Caco-2 (cell line): ENCODE results near the gene ADGRL3. TPM values are rescaled to one million over a fixed set of nuclear protein-coding genes. Genes with fewer than 3 reads are reported as not detected.

Experiments used
- BruUV-seq: library from RNA; stranded (reverse); fragments of 400-500 nt; replicated peaks from 2 replicates; lab custom pipeline; 2021; lab: Mats Ljungman, UMichigan
- CTCF ChIA-PET: fragments of 300-600 bp; sonication (Branson Sonifier 250); formaldehyde crosslinking; loops from one replicate; lab custom pipeline; 2022; ENCODE audit warnings: antibody characterized with exemption; lab: Charles Lee
- POLR2A ChIA-PET: fragments of 300-600 bp; sonication (Branson Sonifier 250); formaldehyde crosslinking; loops from one replicate; lab custom pipeline; 2022; ENCODE audit warnings: antibody characterized with exemption; lab: Charles Lee
- DNase-seq, 2 experiments: peaks; one replicate each; pipeline versions ENCODE4 v3.0.0 to v3.0.0-alpha.2; 2020 to 2022
- H3K27me3 ChIP-seq: replicated peaks from 2 replicates; pipeline ENCODE4 v1.6.0; 2011; ENCODE audit warnings: low read length; ENCODE audit not compliant: control insufficient read depth, insufficient read depth
- H3K36me3 ChIP-seq: 2 replicates; pipeline ENCODE4 v1.5.1; 2011; ENCODE audit warnings: low read length; ENCODE audit not compliant: control insufficient read depth, insufficient read depth
- H3K4me1 ChIP-seq: fragments of 250-450 bp; sonication (Bioruptor Pico); 2 replicates; pipeline ENCODE4 v1.5.1; 2020; ENCODE audit warnings: mild to moderate bottlenecking
- H3K4me3 ChIP-seq: 2 replicates; pipeline ENCODE4 v1.5.1; 2011; ENCODE audit warnings: low read depth, mild to moderate bottlenecking, control low read depth, low read length
- H3K9me3 ChIP-seq: fragments of 250-450 bp; sonication (Bioruptor Pico); 2 replicates; pipeline ENCODE4 v1.5.1; 2020; ENCODE audit warnings: mild to moderate bottlenecking, moderate library complexity
- H3K27ac Mint-ChIP-seq: one replicate; pipeline ENCODE4 v1.8.0; 2022; ENCODE audit warnings: mixed read lengths; ENCODE audit not compliant: unreplicated experiment
- H3K27me3 Mint-ChIP-seq: one replicate; pipeline ENCODE4 v1.8.0; 2022; ENCODE audit warnings: mixed read lengths; ENCODE audit not compliant: insufficient read depth, unreplicated experiment
- H3K36me3 Mint-ChIP-seq: one replicate; pipeline ENCODE4 v1.8.0; 2022; ENCODE audit warnings: mild to moderate bottlenecking, mixed read lengths; ENCODE audit not compliant: insufficient read depth, unreplicated experiment
- H3K4me1 Mint-ChIP-seq: one replicate; pipeline ENCODE4 v1.8.0; 2022; ENCODE audit warnings: low read depth, mixed read lengths; ENCODE audit not compliant: unreplicated experiment
- H3K4me3 Mint-ChIP-seq: one replicate; pipeline ENCODE4 v1.8.0; 2022; ENCODE audit warnings: mild to moderate bottlenecking, moderate library complexity, mixed read lengths; ENCODE audit not compliant: unreplicated experiment
- H3K9me3 Mint-ChIP-seq: one replicate; pipeline ENCODE4 v1.8.0; 2022; ENCODE audit warnings: mixed read lengths; ENCODE audit not compliant: unreplicated experiment
- CTCF ChIP-seq, 2 experiments: fragments of 200-600 bp in 1 of 2; IDR thresholded peaks; 1 replicate in 1 of 2; 2 replicates in 1 of 2; pipeline versions ENCODE4 v1.5.1 to v1.8.0; 2011 to 2022; ENCODE audit warnings: antibody characterized with exemption in 1 of 2, control low read depth in 1 of 2, inconsistent platforms in 1 of 2, low read depth in 1 of 2, low read length in 1 of 2, mild to moderate bottlenecking in 1 of 2, moderate library complexity in 1 of 2; ENCODE audit not compliant: insufficient read depth in 1 of 2, severe bottlenecking in 1 of 2, unreplicated experiment in 1 of 2
- intact Hi-C: fragments of 100-400 bp; cut with micrococcal nuclease; formaldehyde crosslinking; loops from one replicate; pipeline ENCODE4 v1.10.0; 2022; ENCODE audit not compliant: unreplicated experiment
- total RNA-seq: library from RNA; stranded (reverse); gene quantifications from 2 replicates; pipeline ENCODE4 v1.2.3, GENCODE V29; 2022

Gene ADGRL3
- total RNA-seq, 1 experiment from 2014 or later: 1.5 TPM

- intact Hi-C loops: no loop called here
- BruUV-seq: no TSS peak
Measured at GRCh38 chr4:61571761-61572559, 371.8 kb downstream of the ADGRL3 start.

GRCh38 chr4:61575796-61576195 lies 375.7 kb downstream of the ADGRL3 start:
- POLR2A ChIA-PET: no interaction called here
- intact Hi-C loops: no loop called here
- no peaks in the 10 kb centered on the region for H3K27me3 ChIP-seq
- no peak for TF ChIP-seq CTCF (IDR thresholded peaks at IDR 0.05; ENCODE audit: insufficient read depth in 1 of 2, low read depth in 1 of 2, low read length in 1 of 2, severe bottlenecking in 1 of 2, unreplicated experiment in 1 of 2)
- H3K4me1 ChIP-seq: no peaks in the 10 kb centered on the region
- no peak overlapping the region for H3K4me3 ChIP-seq
- Mint-ChIP-seq H3K36me3 (no peaks in the 10 kb centered on the region), H3K27ac (no peak overlapping the region), H3K9me3 (no peaks in the 10 kb centered on the region), H3K4me1 (no peaks in the 10 kb centered on the region), H3K27me3 (no peaks in the 10 kb centered on the region), H3K4me3 (no peak overlapping the region)
- no peaks in the 10 kb centered on the region for H3K36me3 ChIP-seq
- BruUV-seq: no TSS peak
- CTCF ChIA-PET: no interaction called here
- no peaks in the 10 kb centered on the region for H3K9me3 ChIP-seq
- no peak for DNase-seq

More at GRCh38 chr4:61571761-61572559, 371.8 kb downstream of the ADGRL3 start:
- Histone ChIP-seq H3K4me3 (no peak overlapping the region), H3K27me3 (no peaks in the 10 kb centered on the region), H3K36me3 (no peaks in the 10 kb centered on the region), H3K4me1 (no peaks in the 10 kb centered on the region), H3K9me3 (no peaks in the 10 kb centered on the region)
- no peak overlapping the region for H3K4me3 Mint-ChIP-seq
- no peaks in the 10 kb centered on the region for H3K27me3 Mint-ChIP-seq
- no peak for DNase-seq
- POLR2A ChIA-PET: no interaction called here
- TF ChIP-seq CTCF (IDR thresholded peaks at IDR 0.05; ENCODE audit: insufficient read depth in 1 of 2, low read depth in 1 of 2, low read length in 1 of 2, severe bottlenecking in 1 of 2, unreplicated experiment in 1 of 2): no peak
- no peak overlapping the region for H3K27ac Mint-ChIP-seq
- no peaks in the 10 kb centered on the region for H3K4me1 Mint-ChIP-seq
- H3K36me3 Mint-ChIP-seq: no peaks in the 10 kb centered on the region
- CTCF ChIA-PET: no interaction called here
- no peaks in the 10 kb centered on the region for H3K9me3 Mint-ChIP-seq

GRCh38 chr4:61579786-61580185 lies 379.7 kb downstream of the ADGRL3 start:
- intact Hi-C loops: no loop called here
- no TSS peak for BruUV-seq
- ChIA-PET CTCF (no interaction called here), POLR2A (no interaction called here)
- no peaks in the 10 kb centered on the region for H3K27me3 Mint-ChIP-seq
- H3K9me3 Mint-ChIP-seq: peaks cover 8% of the 10 kb centered on the region
- no peaks in the 10 kb centered on the region for H3K9me3 ChIP-seq
- TF ChIP-seq CTCF (IDR thresholded peaks at IDR 0.05; ENCODE audit: insufficient read depth in 1 of 2, low read depth in 1 of 2, low read length in 1 of 2, severe bottlenecking in 1 of 2, unreplicated experiment in 1 of 2): no peak
- no peaks in the 10 kb centered on the region for H3K4me1 ChIP-seq
- H3K4me3 ChIP-seq: no peak overlapping the region
- no peaks in the 10 kb centered on the region for H3K36me3 ChIP-seq
- no peak overlapping the region for H3K27ac Mint-ChIP-seq
- no peaks in the 10 kb centered on the region for H3K27me3 ChIP-seq
- H3K4me3 Mint-ChIP-seq: no peak overlapping the region
- H3K36me3 Mint-ChIP-seq: no peaks in the 10 kb centered on the region
- H3K4me1 Mint-ChIP-seq: no peaks in the 10 kb centered on the region
- DNase-seq: no peak
